Endothelial cell (in vitro differentiated cells): ENCODE results near the gene GRAP2. TPM values are rescaled to one million over a fixed set of nuclear protein-coding genes. Genes with fewer than 3 reads are reported as not detected.

Experiments
- DNase-seq: peaks from one replicate; pipeline ENCODE4 v3.0.0; 2021; ENCODE audit warnings: low spot score
- H3K27ac Mint-ChIP-seq: one replicate; pipeline ENCODE4 v1.8.0; 2021; ENCODE audit warnings: mixed read lengths, inconsistent platforms; ENCODE audit not compliant: unreplicated experiment
- H3K27me3 Mint-ChIP-seq: one replicate; pipeline ENCODE4 v1.8.0; 2021; ENCODE audit warnings: mild to moderate bottlenecking, moderate library complexity, mixed read lengths, inconsistent platforms; ENCODE audit not compliant: unreplicated experiment
- H3K36me3 Mint-ChIP-seq: one replicate; pipeline ENCODE4 v1.8.0; 2021; ENCODE audit warnings: mild to moderate bottlenecking, low read depth, mixed read lengths, inconsistent platforms; ENCODE audit not compliant: unreplicated experiment
- H3K4me1 Mint-ChIP-seq: one replicate; pipeline ENCODE4 v1.8.0; 2021; ENCODE audit warnings: mild to moderate bottlenecking, mixed read lengths, inconsistent platforms; ENCODE audit not compliant: unreplicated experiment
- H3K4me3 Mint-ChIP-seq: one replicate; pipeline ENCODE4 v1.8.0; 2021; ENCODE audit warnings: mild to moderate bottlenecking, mixed read lengths, inconsistent platforms; ENCODE audit not compliant: unreplicated experiment
- H3K9me3 Mint-ChIP-seq: one replicate; pipeline ENCODE4 v1.8.0; 2021; ENCODE audit warnings: mixed read lengths, inconsistent platforms; ENCODE audit not compliant: unreplicated experiment
- total RNA-seq: library from RNA; stranded (reverse); fragmentation: NEBNext Ultra II Directional; extraction: Animal tissue kit (Norgen Biotek cat#: 25700); gene quantifications from one replicate; pipeline ENCODE4 v1.2.1, GENCODE V29; 2021; ENCODE audit not compliant: unreplicated experiment
- TF ChIP-seq, protein P1 (sequence below): fragments of 200-600 bp; sonication (generic); IDR thresholded peaks from one replicate; pipeline ENCODE4 v1.5.0; 2021; ENCODE audit warnings: antibody characterized with exemption; ENCODE audit not compliant: unreplicated experiment

GRAP2 gene
- total RNA-seq, 1 donor from 2014 or later, result 20.5 TPM

DNA sequence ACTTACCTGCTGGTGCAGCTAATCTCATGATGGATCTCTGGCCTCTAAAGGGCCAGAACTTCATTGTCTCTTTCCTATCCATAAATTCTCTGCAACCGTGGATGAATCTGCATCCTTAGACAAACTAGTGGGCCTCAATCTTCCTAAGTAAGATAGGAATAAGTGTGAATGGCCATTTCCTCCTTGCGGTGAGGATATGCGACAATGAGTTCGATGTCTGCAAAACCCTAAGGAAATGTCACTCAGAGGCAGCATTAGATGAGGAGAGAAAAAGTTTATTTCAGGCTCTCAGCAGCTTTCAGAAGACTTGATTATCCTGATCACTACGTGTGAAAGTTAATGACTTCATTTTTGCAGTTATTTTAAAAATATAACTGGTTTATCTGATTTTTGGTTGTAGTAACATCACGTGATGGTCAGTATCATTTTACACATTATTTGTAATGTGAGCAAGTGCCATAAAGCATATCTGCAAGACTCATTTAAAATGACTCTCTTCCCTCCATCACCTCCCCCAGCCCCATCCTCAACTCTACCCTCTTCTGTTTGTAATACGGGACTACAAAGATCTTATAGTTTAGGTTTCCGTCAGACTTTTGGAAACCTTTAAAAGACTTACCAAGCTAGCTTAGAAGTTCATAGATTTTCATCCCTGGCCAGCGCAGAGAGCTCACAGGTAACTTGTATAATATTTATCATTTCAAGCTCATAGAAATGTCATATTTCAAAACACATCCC lies 10.2 kb downstream of the GRAP2 start:
- Mint-ChIP-seq H3K36me3 (no peaks in the 10 kb centered on the region), H3K27ac (no peak overlapping the region)
- TF ChIP-seq, protein P1, sequence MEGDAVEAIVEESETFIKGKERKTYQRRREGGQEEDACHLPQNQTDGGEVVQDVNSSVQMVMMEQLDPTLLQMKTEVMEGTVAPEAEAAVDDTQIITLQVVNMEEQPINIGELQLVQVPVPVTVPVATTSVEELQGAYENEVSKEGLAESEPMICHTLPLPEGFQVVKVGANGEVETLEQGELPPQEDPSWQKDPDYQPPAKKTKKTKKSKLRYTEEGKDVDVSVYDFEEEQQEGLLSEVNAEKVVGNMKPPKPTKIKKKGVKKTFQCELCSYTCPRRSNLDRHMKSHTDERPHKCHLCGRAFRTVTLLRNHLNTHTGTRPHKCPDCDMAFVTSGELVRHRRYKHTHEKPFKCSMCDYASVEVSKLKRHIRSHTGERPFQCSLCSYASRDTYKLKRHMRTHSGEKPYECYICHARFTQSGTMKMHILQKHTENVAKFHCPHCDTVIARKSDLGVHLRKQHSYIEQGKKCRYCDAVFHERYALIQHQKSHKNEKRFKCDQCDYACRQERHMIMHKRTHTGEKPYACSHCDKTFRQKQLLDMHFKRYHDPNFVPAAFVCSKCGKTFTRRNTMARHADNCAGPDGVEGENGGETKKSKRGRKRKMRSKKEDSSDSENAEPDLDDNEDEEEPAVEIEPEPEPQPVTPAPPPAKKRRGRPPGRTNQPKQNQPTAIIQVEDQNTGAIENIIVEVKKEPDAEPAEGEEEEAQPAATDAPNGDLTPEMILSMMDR, result no peak

DNA sequence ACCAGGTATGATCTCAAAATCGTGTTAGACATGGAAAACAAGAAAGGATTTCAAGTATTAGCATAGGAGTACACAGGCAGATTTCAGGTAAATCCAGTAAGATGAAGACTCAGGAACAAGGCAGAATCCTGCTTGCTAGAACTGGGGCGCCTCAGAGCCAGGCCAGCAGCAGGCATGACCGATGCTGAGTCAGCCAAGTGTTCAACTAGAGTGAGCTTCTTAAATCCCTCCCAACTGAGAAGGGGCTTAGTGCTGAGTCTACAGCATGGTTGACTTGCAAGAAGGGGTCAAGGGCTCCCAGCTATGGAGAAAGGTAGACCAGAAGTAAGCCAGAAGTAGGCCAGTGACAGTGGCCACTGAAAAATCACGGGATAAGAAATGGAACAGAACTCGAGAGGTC lies 12.4 kb downstream of the GRAP2 start:
- Mint-ChIP-seq H3K9me3 (no peaks in the 10 kb centered on the region), H3K4me1 (peaks cover 6% of the 10 kb centered on the region), H3K4me3 (no peak overlapping the region), H3K27ac (no peak overlapping the region), H3K27me3 (no peaks in the 10 kb centered on the region), H3K36me3 (no peaks in the 10 kb centered on the region)
- TF ChIP-seq, protein P1, result no peak
- DNase-seq, result no peak

More for the DNA sequence above, 10.2 kb downstream of the GRAP2 start:
- H3K4me3 Mint-ChIP-seq, result no peak overlapping the region
- no peak for DNase-seq
- no peaks in the 10 kb centered on the region for H3K27me3 Mint-ChIP-seq
- H3K9me3 Mint-ChIP-seq, result no peaks in the 10 kb centered on the region
- peaks cover 4% of the 10 kb centered on the region for H3K4me1 Mint-ChIP-seq

DNA sequence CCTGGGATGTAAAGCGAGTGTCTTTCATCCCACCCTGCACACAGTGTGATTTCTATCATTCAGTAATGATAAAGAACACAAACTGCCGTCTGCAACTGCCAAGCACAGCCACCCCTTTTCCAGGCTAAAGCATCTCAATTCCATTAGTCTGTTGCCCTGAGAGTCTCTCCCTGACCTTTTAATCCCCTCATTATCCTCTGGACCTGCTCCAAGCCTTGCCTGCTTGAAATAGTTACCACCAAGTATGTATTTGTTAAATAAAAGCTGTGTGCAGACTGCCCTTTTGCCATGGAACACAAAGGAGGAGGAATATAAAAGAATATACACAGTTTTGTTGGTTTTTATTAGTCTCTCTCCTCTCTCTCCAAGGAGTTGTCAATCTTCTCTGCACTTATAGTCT lies 13.0 kb downstream of the GRAP2 start:
- H3K27me3 Mint-ChIP-seq, result no peaks in the 10 kb centered on the region
- no peak overlapping the region for H3K27ac Mint-ChIP-seq
- DNase-seq, result no peak
- H3K4me1 Mint-ChIP-seq, result peaks cover 6% of the 10 kb centered on the region
- no peaks in the 10 kb centered on the region for H3K9me3 Mint-ChIP-seq
- H3K36me3 Mint-ChIP-seq, result no peaks in the 10 kb centered on the region
- no peak overlapping the region for H3K4me3 Mint-ChIP-seq
- TF ChIP-seq, protein P1, result no peak

DNA sequence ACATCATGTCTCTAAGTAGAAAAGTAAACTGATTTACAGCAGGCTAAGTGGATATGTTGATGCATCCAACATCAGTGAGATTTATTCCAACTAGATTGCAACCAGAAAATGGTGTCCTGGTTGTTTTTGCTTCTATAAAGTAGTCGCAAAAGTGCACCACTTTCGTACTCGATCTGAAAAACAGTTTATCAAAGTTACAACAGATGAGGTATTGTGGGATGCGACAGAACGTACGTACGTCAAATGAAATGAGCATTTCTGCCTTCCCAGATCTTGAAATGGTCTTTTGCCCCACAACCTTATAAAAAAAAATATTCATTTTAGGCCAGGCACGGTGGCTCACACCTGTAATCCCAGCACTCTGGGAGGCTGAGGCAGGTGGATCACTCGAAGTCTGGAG lies 13.7 kb downstream of the GRAP2 start:
- H3K4me1 Mint-ChIP-seq, result peaks cover 6% of the 10 kb centered on the region
- H3K9me3 Mint-ChIP-seq, result no peaks in the 10 kb centered on the region
- TF ChIP-seq, protein P1, result no peak
- H3K27ac Mint-ChIP-seq, result no peak overlapping the region
- no peak overlapping the region for H3K4me3 Mint-ChIP-seq
- no peak for DNase-seq
- H3K36me3 Mint-ChIP-seq, result no peaks in the 10 kb centered on the region
- no peaks in the 10 kb centered on the region for H3K27me3 Mint-ChIP-seq

DNA sequence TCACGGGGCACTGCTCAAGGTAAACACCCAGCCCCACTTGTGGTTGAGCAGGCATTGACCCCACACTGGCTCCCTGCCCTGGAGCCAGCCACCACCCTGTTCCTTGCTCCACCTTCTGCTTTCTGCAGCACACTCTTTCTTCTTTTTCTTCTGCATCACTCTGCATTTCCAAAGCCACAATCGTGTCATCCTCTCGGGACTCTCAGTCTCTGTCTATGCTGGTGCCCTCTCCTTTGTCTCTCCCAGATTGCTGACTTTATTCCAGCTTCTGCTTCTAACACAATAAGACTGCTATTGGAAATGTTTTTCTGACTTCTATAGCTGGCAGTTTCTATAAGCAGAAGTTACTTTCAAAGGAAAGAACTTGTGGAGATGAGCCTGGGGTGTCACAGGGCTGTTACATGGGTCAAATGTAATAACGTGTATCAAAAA lies 14.4 kb downstream of the GRAP2 start:
- no peak for DNase-seq
- Mint-ChIP-seq H3K36me3 (no peaks in the 10 kb centered on the region), H3K4me3 (no peak overlapping the region), H3K27me3 (no peaks in the 10 kb centered on the region), H3K27ac (no peak overlapping the region), H3K4me1 (peaks cover 6% of the 10 kb centered on the region), H3K9me3 (no peaks in the 10 kb centered on the region)
- TF ChIP-seq, protein P1, result no peak
